GM23338 (cell line): ENCODE measurements around the gene C1QTNF1. TPM values are rescaled to one million over a fixed set of nuclear protein-coding genes. Genes with fewer than 3 reads are reported as not detected.

Experiments
- ATAC-seq: fragments of 200-7000 bp; cut with Tn5 transposase; 3 replicates; pipeline ENCODE4 v1.9.1; 2020
- DNase-seq: peaks from one replicate; pipeline ENCODE4 v3.0.0-alpha.2; 2015; ENCODE audit warnings: low spot score
- H2AFZ ChIP-seq: fragments of 200-600 bp; sonication (generic); 2 replicates; pipeline ENCODE4 v1.8.0; 2016; ENCODE audit warnings: antibody characterized with exemption, mild to moderate bottlenecking, moderate library complexity
- H3F3A ChIP-seq: fragments of 200-600 bp; sonication (generic); replicated peaks from 2 replicates; pipeline ENCODE4 v1.8.0; 2017; ENCODE audit warnings: antibody characterized with exemption, mixed run types, low read depth
- H3K27ac ChIP-seq: fragments of 200-600 bp; sonication (generic); 2 replicates; pipeline ENCODE4 v1.6.1; 2016; ENCODE audit warnings: low read depth
- H3K27me3 ChIP-seq: fragments of 200-600 bp; sonication (generic); 2 replicates; pipeline ENCODE4 v1.8.0; 2016; ENCODE audit warnings: mild to moderate bottlenecking, mixed run types, moderate library complexity; ENCODE audit not compliant: insufficient read depth
- H3K36me3 ChIP-seq: fragments of 200-600 bp; sonication (generic); 2 replicates; pipeline ENCODE4 v1.8.0; 2016; ENCODE audit warnings: mild to moderate bottlenecking; ENCODE audit not compliant: insufficient read depth
- H3K4me1 ChIP-seq: fragments of 200-600 bp; sonication (generic); 2 replicates; pipeline ENCODE4 v1.8.0; 2016; ENCODE audit warnings: mild to moderate bottlenecking, moderate library complexity; ENCODE audit not compliant: insufficient read depth
- H3K4me2 ChIP-seq: fragments of 200-600 bp; sonication (generic); 2 replicates; pipeline ENCODE4 v1.7.1; 2017; ENCODE audit warnings: mixed run types
- H3K4me3 ChIP-seq: fragments of 200-600 bp; sonication (generic); 2 replicates; pipeline ENCODE4 v1.6.1; 2016; ENCODE audit warnings: mixed run types
- H3K79me2 ChIP-seq: fragments of 200-600 bp; sonication (generic); replicated peaks from 2 replicates; pipeline ENCODE4 v1.8.0; 2017; ENCODE audit warnings: mild to moderate bottlenecking; ENCODE audit not compliant: insufficient read depth
- H3K9me2 ChIP-seq: fragments of 200-600 bp; sonication (generic); 2 replicates; pipeline ENCODE4 v1.8.0; 2017; ENCODE audit not compliant: insufficient read depth
- H4K20me1 ChIP-seq: fragments of 200-600 bp; sonication (generic); replicated peaks from 2 replicates; pipeline ENCODE4 v1.8.0; 2017; ENCODE audit warnings: mild to moderate bottlenecking; ENCODE audit not compliant: insufficient read depth
- H3K27ac Mint-ChIP-seq: 2 replicates; pipeline ENCODE4 v1.8.0; 2020; ENCODE audit warnings: inconsistent platforms, mild to moderate bottlenecking, moderate library complexity, mixed read lengths
- H3K27me3 Mint-ChIP-seq: 3 replicates; pipeline ENCODE4 v1.8.0; 2022; ENCODE audit warnings: low read depth, mild to moderate bottlenecking, moderate library complexity, mixed read lengths, inconsistent platforms; ENCODE audit not compliant: insufficient read depth, poor library complexity
- H3K36me3 Mint-ChIP-seq: 3 replicates; pipeline ENCODE4 v1.8.0; 2021; ENCODE audit warnings: low read depth, mild to moderate bottlenecking, inconsistent platforms, moderate library complexity, mixed read lengths
- H3K4me1 Mint-ChIP-seq: 3 replicates; pipeline ENCODE4 v1.8.0; 2020; ENCODE audit warnings: mild to moderate bottlenecking, inconsistent platforms, mixed read lengths
- H3K4me3 Mint-ChIP-seq: 3 replicates; pipeline ENCODE4 v1.8.0; 2021; ENCODE audit warnings: moderate library complexity, mild to moderate bottlenecking, inconsistent platforms, mixed read lengths
- H3K9me3 Mint-ChIP-seq: 3 replicates; pipeline ENCODE4 v1.8.0; 2020; ENCODE audit warnings: moderate library complexity, mild to moderate bottlenecking, inconsistent platforms, mixed read lengths
- ETS1 ChIP-seq: IDR thresholded peaks from 2 replicates; pipeline ENCODE4 v1.6.1; 2016; ENCODE audit warnings: antibody characterized with exemption
- EZH2 ChIP-seq: fragments of 200-600 bp; sonication (generic); IDR thresholded peaks from one replicate; pipeline ENCODE4 v1.8.0; 2017; ENCODE audit warnings: antibody characterized with exemption, mild to moderate bottlenecking, low read depth; ENCODE audit not compliant: unreplicated experiment
- EZH2phosphoT487 ChIP-seq: fragments of 200-600 bp; sonication (generic); IDR thresholded peaks from one replicate; pipeline ENCODE4 v1.8.1; 2018; ENCODE audit warnings: antibody characterized with exemption; ENCODE audit not compliant: unreplicated experiment
- NANOG ChIP-seq: IDR thresholded peaks from 2 replicates; pipeline ENCODE4 v1.6.1; 2016; ENCODE audit warnings: antibody characterized with exemption, borderline replicate concordance
- POLR2AphosphoS5 ChIP-seq: IDR thresholded peaks from 2 replicates; pipeline ENCODE4 v1.6.1; 2016; ENCODE audit warnings: antibody characterized with exemption, low read depth
- STAT1 ChIP-seq: IDR thresholded peaks from one replicate; pipeline ENCODE4 v1.6.1; 2016; ENCODE audit warnings: antibody characterized with exemption; ENCODE audit not compliant: unreplicated experiment
- ZNF462 ChIP-seq: fragments of 250-450 bp; sonication (Bioruptor Pico); IDR thresholded peaks from 2 replicates; pipeline ENCODE4 v1.5.0; 2020; ENCODE audit warnings: mild to moderate bottlenecking, moderate library complexity
- polyA plus RNA-seq: library from polyadenylated mRNA; unstranded; fragments of >200 nt; fragmentation: Nextera tagmentation; extraction: Ambion mirVana; gene quantifications from 2 replicates; pipeline ENCODE4 v1.2.1, GENCODE V29; 2016
- total RNA-seq: library from RNA; depleted of rRNA; stranded (reverse); fragments of >200 nt; shearing (Covaris generic); gene quantifications from 2 replicates; pipeline ENCODE4 v1.2.3, GENCODE V29; 2014

The C1QTNF1 gene
- total and polyA plus RNA-seq, 2 experiments from 2014 or later, result 1.1 to 1.9 TPM

GRCh38 chr17:78995761-78996451, 28.1 kb upstream of the C1QTNF1 start (continued):
- TF ChIP-seq ZNF462 (CRISPR knock-in tag) (no peak), ETS1 (no peak), EZH2 (no peak)

- Histone ChIP-seq H4K20me1 (peaks cover 5% of the 10 kb centered on the region), H3K4me2 (no peak overlapping the region), H3F3A (no peaks in the 10 kb centered on the region), H3K27ac (no peak overlapping the region), H3K36me3 (no peaks in the 10 kb centered on the region), H3K4me3 (no peak overlapping the region), H3K4me1 (no peaks in the 10 kb centered on the region), H3K27me3 (peaks cover 3% of the 10 kb centered on the region), H3K79me2 (no peaks in the 10 kb centered on the region), H2AFZ (no peak overlapping the region), H3K9me2 (no peaks in the 10 kb centered on the region)
- ATAC-seq (no peak), DNase-seq (no peak)
- peaks cover 33% of the 10 kb centered on the region for H3K36me3 Mint-ChIP-seq
- no peaks in the 10 kb centered on the region for H3K9me3 Mint-ChIP-seq
- no peak overlapping the region for H3K27ac Mint-ChIP-seq
- H3K4me1 Mint-ChIP-seq, result no peaks in the 10 kb centered on the region; the same call in 2 of the 3 replicates
- peaks cover 26% of the 10 kb centered on the region for H3K27me3 Mint-ChIP-seq
- H3K4me3 Mint-ChIP-seq, result no peak overlapping the region
- TF ChIP-seq POLR2AphosphoS5 (no peak), EZH2phosphoT487 (no peak), STAT1 (no peak), ZNF462 (CRISPR knock-in tag) (no peak), NANOG (no peak)
Observed at GRCh38 chr17:78996781-78997201, 27.2 kb upstream of the C1QTNF1 start.
